ENCODE results near the gene BDNF. TPM values are rescaled to one million over a fixed set of nuclear protein-coding genes. Genes with fewer than 3 reads are reported as not detected.

Gene BDNF
- total and polyA plus RNA-seq, 3 experiments from 2014 or later, result not detected

DNA sequence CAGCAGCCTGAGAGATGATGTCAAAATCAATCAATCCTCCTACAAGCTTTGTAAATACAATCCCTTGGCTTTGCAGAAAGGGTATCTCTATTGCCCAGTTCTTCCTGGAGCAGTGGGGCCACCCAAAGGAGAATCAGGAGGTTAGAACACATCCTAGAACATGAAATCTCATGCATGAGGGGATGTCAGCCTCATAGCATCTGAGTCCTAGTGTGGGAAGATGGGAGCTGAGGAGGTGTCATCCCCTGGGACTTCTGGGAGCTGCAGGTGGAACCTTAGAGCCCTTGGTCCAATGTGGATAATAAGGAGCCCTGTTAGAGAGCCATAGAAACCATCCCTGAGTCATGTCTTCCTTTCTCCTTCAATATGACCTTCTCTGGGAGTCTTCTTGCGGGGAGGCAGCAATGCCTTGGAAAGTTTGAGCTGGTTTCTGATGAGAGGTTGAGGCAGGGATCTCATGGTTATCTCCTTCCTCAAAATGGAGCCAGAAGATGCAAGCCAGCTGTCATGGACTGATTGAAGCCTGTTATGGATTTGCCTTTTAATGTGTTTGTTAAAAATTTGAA, 74.8 kb downstream of the BDNF start:
- Histone ChIP-seq H3K36me3 (ENCODE audit: insufficient read depth, low read length) (no peaks in the 10 kb centered on the region), H3K27me3 (ENCODE audit: insufficient read depth, low read length, poor library complexity, severe bottlenecking) (no peaks in the 10 kb centered on the region), H3K9me3 (ENCODE audit: low read length) (no peaks in the 10 kb centered on the region), H3K4me1 (ENCODE audit: insufficient read depth, low read length) (no peaks in the 10 kb centered on the region), H3K27ac (ENCODE audit: low read depth, low read length) (no peak overlapping the region), H3K4me3 (ENCODE audit: low read length) (no peak overlapping the region)
- Mint-ChIP-seq H3K27me3 (peaks cover 0 to 3% of the 10 kb centered on the region in 2 donors), H3K4me3 (no peak overlapping the region), H3K36me3 (peaks cover 0 to 4% (median 0%) of the 10 kb centered on the region in 3 donors), H3K27ac (no peak overlapping the region), H3K9me3 (peaks cover 0 to 5% (median 0%) of the 10 kb centered on the region in 5 donors), H3K4me1 (no peaks in the 10 kb centered on the region)
- no peak for DNase-seq
- ChIA-PET CTCF (no interaction called here), POLR2A (no interaction called here)

DNA sequence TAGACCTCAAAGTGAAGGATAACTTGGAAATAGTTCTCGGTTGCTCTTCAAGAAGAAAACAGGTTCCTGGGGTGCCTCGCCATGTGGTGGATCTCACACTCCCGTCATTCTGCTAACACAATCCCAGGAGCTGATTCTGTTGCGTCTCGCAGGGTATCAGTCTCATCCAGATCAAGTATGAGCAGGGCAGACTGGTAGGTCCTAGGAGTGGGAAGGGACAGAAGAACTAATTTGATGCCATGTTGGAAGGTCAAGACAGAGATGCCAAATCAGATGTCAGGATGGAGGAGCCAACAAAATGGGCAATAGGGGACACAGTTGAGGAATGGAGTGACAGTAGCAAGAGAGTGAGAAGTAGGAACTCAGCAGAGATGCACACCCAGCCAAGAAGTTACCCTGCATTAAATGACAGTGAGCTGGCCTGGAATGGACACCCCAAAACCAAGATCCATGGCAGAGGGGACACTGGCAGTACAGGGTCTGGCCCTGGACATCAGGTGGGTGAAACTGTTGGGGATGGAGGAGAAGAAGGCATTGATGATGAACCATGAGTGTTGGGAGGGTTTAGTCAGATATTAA, 76.2 kb downstream of the BDNF start:
- ChIA-PET POLR2A (no interaction called here), CTCF (no interaction called here)
- Mint-ChIP-seq H3K27ac (no peak overlapping the region), H3K4me1 (no peaks in the 10 kb centered on the region), H3K36me3 (peaks cover 0 to 2% (median 0%) of the 10 kb centered on the region in 3 donors), H3K27me3 (no peaks in the 10 kb centered on the region), H3K9me3 (peaks cover 0 to 2% (median 0%) of the 10 kb centered on the region in 5 donors), H3K4me3 (no peak overlapping the region)
- no peaks in the 10 kb centered on the region for H3K4me1 ChIP-seq (ENCODE audit: insufficient read depth, low read length)
- no peaks in the 10 kb centered on the region for H3K36me3 ChIP-seq (ENCODE audit: insufficient read depth, low read length)
- H3K27me3 ChIP-seq (ENCODE audit: insufficient read depth, low read length, poor library complexity, severe bottlenecking), result no peaks in the 10 kb centered on the region
- no peaks in the 10 kb centered on the region for H3K9me3 ChIP-seq (ENCODE audit: low read length)
- no peak overlapping the region for H3K4me3 ChIP-seq (ENCODE audit: low read length)
- no peak for DNase-seq
- H3K27ac ChIP-seq (ENCODE audit: low read depth, low read length), result no peak overlapping the region

DNA sequence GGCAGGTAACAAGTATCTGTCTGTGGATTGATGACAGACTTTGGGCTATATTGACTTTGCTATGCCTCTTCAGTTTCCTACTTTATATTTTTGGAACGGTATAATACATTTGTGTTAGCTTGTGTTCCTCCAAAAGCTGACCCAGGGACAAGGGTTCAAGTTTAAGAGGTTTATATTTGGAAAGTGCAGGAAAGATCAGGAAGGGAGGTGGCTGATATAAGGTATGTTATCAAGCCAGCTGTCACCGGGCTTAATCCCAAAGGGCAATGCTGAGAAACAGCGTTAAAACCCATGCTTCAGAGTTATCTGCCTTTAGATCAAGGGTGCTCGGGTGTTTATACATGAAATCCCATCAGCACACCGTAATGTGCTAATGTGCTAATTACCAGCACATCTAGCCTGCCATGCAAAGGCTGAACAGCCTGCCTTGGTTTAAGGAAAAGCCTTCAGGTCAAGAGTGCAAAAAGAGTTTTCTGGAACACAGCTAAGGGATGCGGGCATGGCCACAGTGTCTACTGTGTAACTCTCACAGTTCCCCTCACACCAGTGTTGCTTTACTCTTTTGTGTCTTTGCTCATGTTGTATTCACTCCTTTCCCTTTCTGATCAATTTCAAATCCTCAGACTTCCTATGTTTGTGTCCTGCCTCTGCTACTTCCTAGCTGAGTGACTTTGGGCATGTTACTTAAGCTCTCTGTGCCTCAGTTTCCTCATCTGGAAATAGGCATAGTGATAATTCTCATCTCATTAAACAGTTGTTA, 77.5 kb downstream of the BDNF start:
- no peaks in the 10 kb centered on the region for H3K36me3 Mint-ChIP-seq
- H3K9me3 Mint-ChIP-seq, result peaks cover 0 to 2% (median 0%) of the 10 kb centered on the region in 5 donors
- CTCF ChIA-PET, result no interaction called here

DNA sequence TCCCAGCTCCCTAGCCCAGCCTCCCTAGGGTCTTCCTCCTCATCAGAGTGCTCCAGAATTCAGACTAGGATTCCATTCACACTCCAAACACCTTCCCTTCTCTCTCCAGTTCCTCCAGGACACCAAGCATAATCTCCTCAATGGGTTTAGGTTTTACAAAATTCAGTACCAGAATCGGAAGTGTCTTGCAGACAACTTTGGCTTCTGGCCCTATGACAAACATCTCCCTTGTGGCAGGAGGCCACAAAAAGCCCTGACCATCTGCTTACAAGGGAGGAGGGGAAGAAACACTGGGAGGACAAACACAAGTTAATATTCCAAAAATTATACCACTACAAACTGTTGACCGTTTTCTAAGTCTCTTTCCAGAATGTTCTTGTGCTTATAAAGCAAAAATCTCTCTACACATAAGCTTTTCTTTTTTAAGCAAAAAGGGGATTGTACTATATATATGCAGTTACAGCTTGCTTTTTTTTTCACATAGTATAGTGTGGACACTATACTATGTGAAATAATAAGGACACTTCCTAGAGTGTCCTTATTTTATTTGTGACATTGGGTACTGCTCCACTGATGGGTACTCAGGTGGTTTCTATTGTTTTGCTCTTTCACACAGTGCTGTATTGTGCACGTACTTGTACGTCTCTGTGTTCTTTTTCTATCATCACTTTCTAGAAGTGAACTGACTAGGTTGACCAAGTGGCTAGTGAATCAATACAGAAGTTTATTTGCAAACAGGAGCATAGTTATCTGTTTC, 78.7 kb downstream of the BDNF start:
- H3K27ac ChIP-seq (ENCODE audit: low read depth, low read length), result no peak overlapping the region
- no peaks in the 10 kb centered on the region for H3K27me3 ChIP-seq (ENCODE audit: insufficient read depth, low read length, poor library complexity, severe bottlenecking)
- no peak for DNase-seq
- no peaks in the 10 kb centered on the region for H3K36me3 ChIP-seq (ENCODE audit: insufficient read depth, low read length)
- no peak overlapping the region for H3K4me3 ChIP-seq (ENCODE audit: low read length)
- H3K27me3 Mint-ChIP-seq, result no peaks in the 10 kb centered on the region
- CTCF ChIA-PET, result no interaction called here
- no peaks in the 10 kb centered on the region for H3K9me3 ChIP-seq (ENCODE audit: low read length)
- no peaks in the 10 kb centered on the region for H3K4me1 Mint-ChIP-seq
- peaks cover 0 to 4% (median 0%) of the 10 kb centered on the region in 5 donors for H3K9me3 Mint-ChIP-seq
- H3K36me3 Mint-ChIP-seq, result no peaks in the 10 kb centered on the region
- POLR2A ChIA-PET, result no interaction called here
- no peak overlapping the region for H3K4me3 Mint-ChIP-seq
- no peaks in the 10 kb centered on the region for H3K4me1 ChIP-seq (ENCODE audit: insufficient read depth, low read length)
- H3K27ac Mint-ChIP-seq, result no peak overlapping the region

More for the DNA sequence above, 77.5 kb downstream of the BDNF start:
- H3K9me3 ChIP-seq (ENCODE audit: low read length), result no peaks in the 10 kb centered on the region
- no peak overlapping the region for H3K27ac Mint-ChIP-seq
- DNase-seq, result no peak
- H3K4me1 ChIP-seq (ENCODE audit: insufficient read depth, low read length), result no peaks in the 10 kb centered on the region
- no peak overlapping the region for H3K4me3 Mint-ChIP-seq
- no peaks in the 10 kb centered on the region for H3K27me3 ChIP-seq (ENCODE audit: insufficient read depth, low read length, poor library complexity, severe bottlenecking)
- POLR2A ChIA-PET, result no interaction called here
- H3K36me3 ChIP-seq (ENCODE audit: insufficient read depth, low read length), result no peaks in the 10 kb centered on the region
- no peak overlapping the region for H3K4me3 ChIP-seq (ENCODE audit: low read length)
- no peaks in the 10 kb centered on the region for H3K27me3 Mint-ChIP-seq
- H3K27ac ChIP-seq (ENCODE audit: low read depth, low read length), result no peak overlapping the region
- H3K4me1 Mint-ChIP-seq, result no peaks in the 10 kb centered on the region

DNA sequence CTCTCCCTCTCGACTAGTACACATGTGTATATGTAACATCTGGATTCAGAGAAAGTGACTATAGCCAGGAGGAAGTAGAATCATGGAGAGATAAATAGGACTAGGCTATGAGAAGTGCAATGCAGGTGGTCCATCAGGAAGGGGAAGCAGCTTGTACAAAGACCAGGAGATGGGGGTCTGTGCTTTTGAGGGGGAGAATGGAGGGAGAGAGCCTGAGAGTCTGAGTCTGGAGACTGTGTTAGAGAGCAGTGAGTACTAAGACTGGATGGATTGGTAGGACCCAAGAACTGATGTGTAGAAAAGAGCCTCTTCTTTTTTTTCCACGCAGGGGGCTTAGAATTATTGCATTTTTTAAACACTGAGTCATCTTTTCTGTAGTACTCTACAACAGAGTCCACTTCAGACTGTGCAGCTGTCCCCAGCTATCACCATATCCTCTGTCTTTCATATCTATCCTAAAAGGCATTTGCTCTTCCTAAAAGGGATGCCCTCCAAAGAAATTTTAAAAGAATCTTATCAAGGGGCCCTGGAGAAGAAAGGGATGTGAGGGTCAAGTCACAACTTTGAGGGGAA, 80.4 kb downstream of the BDNF start:
- Mint-ChIP-seq H3K9me3 (peaks cover 0 to 5% (median 0%) of the 10 kb centered on the region in 5 donors), H3K36me3 (no peaks in the 10 kb centered on the region), H3K4me1 (no peaks in the 10 kb centered on the region), H3K27ac (no peak overlapping the region), H3K4me3 (no peak overlapping the region), H3K27me3 (no peaks in the 10 kb centered on the region)
- H3K4me1 ChIP-seq (ENCODE audit: insufficient read depth, low read length), result no peaks in the 10 kb centered on the region
- no peaks in the 10 kb centered on the region for H3K9me3 ChIP-seq (ENCODE audit: low read length)
- no peak for DNase-seq
- H3K27ac ChIP-seq (ENCODE audit: low read depth, low read length), result no peak overlapping the region
- H3K36me3 ChIP-seq (ENCODE audit: insufficient read depth, low read length), result no peaks in the 10 kb centered on the region
- no peaks in the 10 kb centered on the region for H3K27me3 ChIP-seq (ENCODE audit: insufficient read depth, low read length, poor library complexity, severe bottlenecking)
- H3K4me3 ChIP-seq (ENCODE audit: low read length), result no peak overlapping the region
- CTCF ChIA-PET, result no interaction called here
- POLR2A ChIA-PET, result no interaction called here

DNA sequence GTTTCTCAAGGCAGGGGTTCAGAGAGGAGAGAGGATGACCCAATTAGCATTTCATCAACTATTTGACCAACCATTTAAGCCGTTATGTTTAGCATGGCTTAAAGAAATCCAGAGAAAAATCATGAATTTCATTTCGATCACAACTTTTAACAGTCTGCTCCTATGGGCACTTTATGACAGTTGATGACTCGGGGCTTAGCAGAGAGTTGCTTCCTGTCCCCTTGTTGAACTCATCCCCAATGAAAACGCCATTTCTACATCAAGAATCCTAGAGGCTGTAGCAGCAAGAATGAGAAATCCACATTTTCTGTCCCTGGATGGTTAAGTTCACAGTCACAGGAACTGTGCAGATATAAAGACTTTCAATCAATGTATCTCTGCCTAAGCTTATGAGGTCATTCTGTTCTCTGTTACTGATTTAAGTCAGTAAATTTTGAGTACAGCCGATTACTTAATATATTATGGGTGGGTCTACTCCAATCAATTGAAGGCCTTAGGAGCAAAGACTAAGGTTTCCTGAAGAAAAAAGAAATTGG, 81.1 kb downstream of the BDNF start:
- DNase-seq, result no peak
- Mint-ChIP-seq H3K27ac (no peak overlapping the region), H3K4me1 (no peaks in the 10 kb centered on the region), H3K4me3 (no peak overlapping the region), H3K9me3 (peaks cover 0 to 5% (median 0%) of the 10 kb centered on the region in 5 donors), H3K27me3 (no peaks in the 10 kb centered on the region), H3K36me3 (no peaks in the 10 kb centered on the region)
- ChIA-PET POLR2A (no interaction called here), CTCF (no interaction called here)
- Histone ChIP-seq H3K27me3 (ENCODE audit: insufficient read depth, low read length, poor library complexity, severe bottlenecking) (no peaks in the 10 kb centered on the region), H3K9me3 (ENCODE audit: low read length) (no peaks in the 10 kb centered on the region), H3K4me1 (ENCODE audit: insufficient read depth, low read length) (no peaks in the 10 kb centered on the region), H3K36me3 (ENCODE audit: insufficient read depth, low read length) (no peaks in the 10 kb centered on the region), H3K4me3 (ENCODE audit: low read length) (no peak overlapping the region), H3K27ac (ENCODE audit: low read depth, low read length) (no peak overlapping the region)

DNA sequence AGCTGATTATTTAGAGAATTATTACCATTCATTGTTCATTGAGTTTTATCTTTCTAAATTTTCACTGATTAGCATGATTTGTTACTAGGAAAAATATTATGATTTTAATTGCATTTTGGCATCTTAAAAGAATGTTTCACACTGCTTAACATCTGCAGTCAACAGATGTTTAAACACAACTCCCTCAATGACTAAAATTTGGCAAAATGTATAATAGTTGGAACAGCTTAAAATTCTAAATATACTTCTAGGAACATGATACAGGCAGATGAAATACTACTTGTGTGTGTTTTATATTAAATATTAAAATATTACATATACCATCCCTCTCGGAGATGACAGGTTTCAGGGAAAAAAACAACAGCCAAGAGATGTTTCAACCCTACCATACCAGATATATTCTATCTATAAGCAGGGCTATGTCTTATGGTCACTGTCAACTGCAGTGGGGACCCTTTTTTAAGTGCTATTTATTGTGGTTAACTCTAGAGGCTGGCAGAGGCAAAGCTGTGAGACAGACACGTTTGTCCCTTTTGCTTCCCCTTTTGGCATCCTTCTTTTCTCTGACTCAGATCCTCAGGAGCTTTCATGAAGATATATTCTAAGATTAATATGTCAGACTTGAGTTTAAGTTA, 81.9 kb downstream of the BDNF start:
- no peaks in the 10 kb centered on the region for H3K9me3 ChIP-seq (ENCODE audit: low read length)
- no peaks in the 10 kb centered on the region for H3K4me1 ChIP-seq (ENCODE audit: insufficient read depth, low read length)
- DNase-seq, result no peak
- Mint-ChIP-seq H3K4me3 (no peak overlapping the region), H3K36me3 (no peaks in the 10 kb centered on the region), H3K27ac (no peak overlapping the region), H3K27me3 (no peaks in the 10 kb centered on the region), H3K4me1 (no peaks in the 10 kb centered on the region), H3K9me3 (peaks cover 0 to 5% (median 0%) of the 10 kb centered on the region in 5 donors)
- H3K36me3 ChIP-seq (ENCODE audit: insufficient read depth, low read length), result no peaks in the 10 kb centered on the region
- POLR2A ChIA-PET, result no interaction called here
- CTCF ChIA-PET, result no interaction called here
- H3K4me3 ChIP-seq (ENCODE audit: low read length), result no peak overlapping the region
- H3K27ac ChIP-seq (ENCODE audit: low read depth, low read length), result no peak overlapping the region
- no peaks in the 10 kb centered on the region for H3K27me3 ChIP-seq (ENCODE audit: insufficient read depth, low read length, poor library complexity, severe bottlenecking)

All from CD8-positive, alpha-beta memory T cell (primary cell).